Tibial artery (tissue), 4 donors: ENCODE results near the gene EEF1AKMT4.

Source experiments
- DNase-seq, 2 donors: peaks; one replicate each; pipeline ENCODE4 v3.0.0-alpha.2; 2019
- H3K27ac ChIP-seq, 2 donors: fragments of 200-600 bp; sonication (generic) in 1 of 2; 1 replicate in 1 of 2; 2 replicates in 1 of 2; pipeline ENCODE4 v1.5.1; 2018 to 2019; ENCODE audit warnings: mild to moderate bottlenecking in 1 of 2
- H3K27me3 ChIP-seq, 2 donors: fragments of 200-600 bp; sonication (generic) in 1 of 2; one replicate each; pipeline versions ENCODE4 v1.5.1 to v1.6.0; 2016 to 2019
- H3K36me3 ChIP-seq, 3 donors: fragments of 200-600 bp; sonication (generic) in 2 of 3; one replicate each; pipeline ENCODE4 v1.5.1; 2016 to 2019; ENCODE audit warnings: mild to moderate bottlenecking in 2 of 3
- H3K4me1 ChIP-seq, 4 donors: fragments of 200-600 bp; sonication (generic) in 2 of 4; 1 replicate in 3 of 4; 2 replicates in 1 of 4; pipeline ENCODE4 v1.5.1; 2016 to 2019
- H3K4me3 ChIP-seq, 2 donors: fragments of 200-600 bp; sonication (generic) in 1 of 2; 1 replicate in 1 of 2; 2 replicates in 1 of 2; pipeline ENCODE4 v1.5.1; 2018 to 2019; ENCODE audit warnings: mild to moderate bottlenecking in 2 of 2
- H3K9me3 ChIP-seq, 3 donors: fragments of 200-600 bp; sonication (generic) in 1 of 3; one replicate each; pipeline ENCODE4 v1.5.1; 2016 to 2019
- intact Hi-C: fragments of 100-400 bp; cut with DNase I; formaldehyde crosslinking; loops from one replicate; pipeline ENCODE4 v1.15.0; 2023; ENCODE audit warnings: low total_unique reads
- TF ChIP-seq, protein P1 (sequence below), 2 experiments: fragments of 200-600 bp in 1 of 2; fragments of 450-650 bp in 1 of 2; IDR thresholded peaks; one replicate each; pipeline ENCODE4 v1.5.1; 2017 to 2019; ENCODE audit warnings: antibody characterized with exemption in 2 of 2, mild to moderate bottlenecking in 1 of 2, moderate library complexity in 1 of 2

EEF1AKMT4 gene

DNA sequence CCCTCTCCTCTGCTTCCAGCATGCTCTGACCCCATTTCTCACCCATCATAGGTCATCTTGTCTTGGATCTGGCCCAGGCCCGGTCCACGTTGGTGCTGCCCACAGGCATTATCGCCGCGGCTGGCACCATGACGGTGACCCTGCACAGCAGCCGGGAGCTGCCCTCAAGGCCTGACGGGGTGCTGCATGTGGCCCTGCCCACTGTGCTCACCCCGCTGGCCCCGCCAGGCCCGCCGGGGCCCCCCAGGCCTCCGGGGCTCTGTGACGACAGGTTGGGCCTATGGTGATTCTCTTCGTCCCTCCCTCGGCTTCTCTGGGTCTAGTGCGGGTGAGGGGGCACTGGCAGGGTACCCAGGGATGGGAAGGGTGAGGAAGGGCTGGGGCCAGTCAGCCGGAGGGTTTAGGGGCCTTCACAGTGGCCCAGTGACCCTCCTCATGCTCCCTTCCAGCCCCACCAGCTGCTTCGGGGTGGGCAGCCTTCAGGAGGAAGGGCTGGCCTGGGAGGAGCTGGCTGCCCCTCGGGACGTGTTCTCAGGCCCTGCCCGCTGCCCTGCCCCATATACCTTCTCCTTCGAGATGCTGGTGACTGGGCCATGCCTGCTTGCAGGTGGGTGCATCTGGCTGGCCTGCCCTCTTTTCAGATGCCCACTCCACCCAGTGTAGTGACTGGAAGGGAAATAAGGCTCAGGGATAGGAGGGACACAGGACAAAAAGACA lies 16.2 kb upstream of the EEF1AKMT4 start:
- Histone ChIP-seq H3K27ac (no peak overlapping the region), H3K4me1 (peaks cover 0 to 26% (median 23%) of the 10 kb centered on the region in 4 donors), H3K4me3 (no peak overlapping the region), H3K36me3 (no peaks in the 10 kb centered on the region), H3K27me3 (peaks cover 8 to 74% of the 10 kb centered on the region in 2 donors), H3K9me3 (no peaks in the 10 kb centered on the region)
- DNase-seq: no peak
- intact Hi-C loops: no loop called here
- TF ChIP-seq, protein P1, sequence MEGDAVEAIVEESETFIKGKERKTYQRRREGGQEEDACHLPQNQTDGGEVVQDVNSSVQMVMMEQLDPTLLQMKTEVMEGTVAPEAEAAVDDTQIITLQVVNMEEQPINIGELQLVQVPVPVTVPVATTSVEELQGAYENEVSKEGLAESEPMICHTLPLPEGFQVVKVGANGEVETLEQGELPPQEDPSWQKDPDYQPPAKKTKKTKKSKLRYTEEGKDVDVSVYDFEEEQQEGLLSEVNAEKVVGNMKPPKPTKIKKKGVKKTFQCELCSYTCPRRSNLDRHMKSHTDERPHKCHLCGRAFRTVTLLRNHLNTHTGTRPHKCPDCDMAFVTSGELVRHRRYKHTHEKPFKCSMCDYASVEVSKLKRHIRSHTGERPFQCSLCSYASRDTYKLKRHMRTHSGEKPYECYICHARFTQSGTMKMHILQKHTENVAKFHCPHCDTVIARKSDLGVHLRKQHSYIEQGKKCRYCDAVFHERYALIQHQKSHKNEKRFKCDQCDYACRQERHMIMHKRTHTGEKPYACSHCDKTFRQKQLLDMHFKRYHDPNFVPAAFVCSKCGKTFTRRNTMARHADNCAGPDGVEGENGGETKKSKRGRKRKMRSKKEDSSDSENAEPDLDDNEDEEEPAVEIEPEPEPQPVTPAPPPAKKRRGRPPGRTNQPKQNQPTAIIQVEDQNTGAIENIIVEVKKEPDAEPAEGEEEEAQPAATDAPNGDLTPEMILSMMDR (IDR thresholded peaks at IDR 0.05): no peak

DNA sequence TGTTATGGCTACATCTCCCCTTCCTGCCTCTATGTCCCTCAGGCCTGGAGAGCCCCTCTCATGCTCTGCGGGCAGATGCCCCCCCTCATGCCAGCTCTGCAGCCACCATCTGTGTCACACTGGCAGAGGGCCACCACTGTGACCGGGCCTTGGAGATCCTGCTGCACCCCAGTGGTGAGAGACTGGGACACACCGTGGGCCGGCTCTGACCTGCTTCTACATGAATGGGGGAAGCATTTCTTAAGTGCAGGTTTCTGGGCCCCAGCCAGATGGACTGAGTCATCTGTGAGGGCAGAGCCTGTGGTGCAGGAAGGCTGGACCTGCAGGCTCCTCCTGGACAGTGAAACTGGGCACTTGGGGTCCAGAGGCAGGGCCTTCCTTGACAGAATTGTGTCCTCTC lies 15.2 kb upstream of the EEF1AKMT4 start:
- TF ChIP-seq, protein P1 (IDR thresholded peaks at IDR 0.05): no peak
- H3K36me3 ChIP-seq: no peaks in the 10 kb centered on the region
- no peak for DNase-seq
- no peak overlapping the region for H3K4me3 ChIP-seq
- H3K27me3 ChIP-seq: peaks cover 8 to 64% of the 10 kb centered on the region in 2 donors
- intact Hi-C loops: no loop called here
- H3K9me3 ChIP-seq: no peaks in the 10 kb centered on the region
- peaks cover 0 to 19% (median 17%) of the 10 kb centered on the region in 4 donors for H3K4me1 ChIP-seq
- no peak overlapping the region for H3K27ac ChIP-seq

DNA sequence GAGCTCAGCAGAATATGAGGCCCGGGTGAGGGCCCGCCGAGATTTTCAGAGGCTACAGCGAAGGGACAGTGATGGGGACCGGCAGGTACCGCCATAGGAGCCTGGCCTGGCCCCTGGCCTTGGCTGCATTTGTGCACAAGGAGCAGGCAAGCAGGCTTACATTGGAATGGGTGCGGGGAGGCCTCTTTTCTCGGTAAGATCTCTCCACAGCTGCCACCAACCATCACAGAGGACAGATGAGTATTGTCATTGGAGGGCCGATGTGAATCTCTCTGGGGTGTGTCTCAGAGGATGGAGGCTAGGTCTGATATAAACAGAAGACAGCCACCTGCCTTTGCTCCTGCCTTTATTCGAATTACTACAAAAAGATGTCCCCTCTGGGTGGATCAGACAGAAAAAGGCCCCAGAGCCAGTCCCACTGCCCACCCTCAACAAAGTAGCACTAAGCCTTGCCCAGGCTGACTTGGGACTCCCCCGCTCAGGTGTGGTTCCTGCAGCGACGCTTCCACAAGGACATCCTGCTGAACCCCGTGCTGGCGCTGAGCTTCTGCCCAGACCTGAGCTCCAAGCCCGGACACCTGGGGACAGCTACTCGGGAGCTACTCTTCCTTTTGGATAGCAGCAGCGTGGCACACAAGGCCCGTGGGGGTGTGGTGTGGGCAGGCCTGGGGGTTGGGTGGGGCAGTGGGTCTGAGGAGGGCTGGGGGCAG lies 14.6 kb upstream of the EEF1AKMT4 start:
- TF ChIP-seq, protein P1 (IDR thresholded peaks at IDR 0.05): no peak
- Histone ChIP-seq H3K9me3 (no peaks in the 10 kb centered on the region), H3K27ac (no peak overlapping the region), H3K36me3 (no peaks in the 10 kb centered on the region), H3K4me3 (no peak overlapping the region), H3K27me3 (peaks cover 3 to 62% of the 10 kb centered on the region in 2 donors), H3K4me1 (peaks cover 0 to 13% (median 11%) of the 10 kb centered on the region in 4 donors)
- DNase-seq: no peak
- intact Hi-C loops: no loop called here

DNA sequence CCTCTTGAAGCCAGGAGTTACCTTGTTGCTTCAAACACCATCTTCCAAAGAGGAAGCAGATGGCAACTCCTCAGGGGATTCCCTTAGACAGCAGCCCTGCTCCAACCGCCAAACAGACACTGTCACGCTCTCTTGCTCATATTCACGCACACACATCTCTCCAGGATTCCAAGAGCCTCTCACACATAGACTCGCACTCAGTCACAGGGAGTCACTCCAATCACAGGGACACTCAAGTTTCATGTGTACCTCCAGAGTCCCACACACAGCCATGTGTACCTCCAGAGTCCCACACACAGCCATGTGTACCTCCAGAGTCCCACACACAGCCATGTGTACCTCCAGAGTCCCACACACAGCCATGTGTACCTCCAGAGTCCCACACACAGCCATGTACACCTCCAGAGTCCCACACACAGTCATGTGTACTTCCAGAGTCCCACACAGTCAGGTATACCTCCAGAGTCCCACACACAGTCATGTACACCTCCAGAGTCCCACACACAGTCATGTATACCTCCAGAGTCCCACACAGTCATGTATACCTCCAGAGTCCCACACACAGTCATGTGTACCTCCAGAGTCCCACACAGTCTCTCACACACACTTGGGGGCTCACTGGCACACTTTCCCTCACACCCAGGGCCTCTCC lies 14.0 kb upstream of the EEF1AKMT4 start:
- Histone ChIP-seq H3K4me3 (no peak overlapping the region), H3K27ac (no peak overlapping the region), H3K27me3 (peaks cover 0 to 55% of the 10 kb centered on the region in 2 donors), H3K36me3 (no peaks in the 10 kb centered on the region), H3K4me1 (peaks cover 0 to 6% (median 5%) of the 10 kb centered on the region in 4 donors), H3K9me3 (no peaks in the 10 kb centered on the region)
- TF ChIP-seq, protein P1 (IDR thresholded peaks at IDR 0.05): no peak
- intact Hi-C loops: no loop called here
- no peak for DNase-seq

DNA sequence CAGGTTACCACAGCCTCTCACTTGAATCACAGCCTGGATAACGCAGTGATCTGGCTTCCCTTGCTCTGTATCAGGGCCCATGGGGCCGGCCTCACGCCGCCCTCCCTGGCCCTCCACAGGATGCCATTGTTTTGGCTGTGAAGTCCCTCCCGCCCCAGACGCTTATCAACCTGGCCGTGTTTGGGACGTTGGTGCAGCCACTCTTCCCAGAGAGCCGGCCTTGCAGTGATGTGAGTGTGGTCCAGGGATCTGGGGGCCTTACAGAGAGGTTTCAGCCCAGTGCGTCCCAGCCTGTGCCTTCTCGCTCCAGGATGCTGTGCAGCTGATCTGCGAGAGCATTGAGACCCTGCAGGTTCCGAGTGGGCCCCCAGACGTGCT lies 13.4 kb upstream of the EEF1AKMT4 start:
- no peaks in the 10 kb centered on the region for H3K9me3 ChIP-seq
- TF ChIP-seq, protein P1 (IDR thresholded peaks at IDR 0.05): no peak
- H3K27me3 ChIP-seq: peaks cover 0 to 51% of the 10 kb centered on the region in 2 donors
- peaks cover 0 to 1% (median 0%) of the 10 kb centered on the region in 4 donors for H3K4me1 ChIP-seq
- no peak for DNase-seq
- H3K36me3 ChIP-seq: no peaks in the 10 kb centered on the region
- no peak overlapping the region for H3K4me3 ChIP-seq
- H3K27ac ChIP-seq: no peak overlapping the region
- intact Hi-C loops: no loop called here
